K562 (cell line): ENCODE data around the gene FASN. TPM values are rescaled to one million over a fixed set of nuclear protein-coding genes. Genes with fewer than 3 reads are reported as not detected.

Source experiments
- DLX4 ChIP-seq: fragments of 250-450 bp; sonication (Bioruptor Pico); IDR thresholded peaks from 2 replicates; pipeline ENCODE4 v1.6.1; 2021; ENCODE audit warnings: mild to moderate bottlenecking
- GABPB1 ChIP-seq: sonication (generic); formaldehyde crosslinking; IDR thresholded peaks from 2 replicates; pipeline ENCODE4 v1.8.0; 2022; ENCODE audit warnings: mild to moderate bottlenecking, missing genetic modification reagents
- GTF2F1 ChIP-seq: IDR thresholded peaks from 2 replicates; pipeline ENCODE4 v1.6.1; 2011; ENCODE audit warnings: low read depth, low read length, improper control_type of control experiment
- HNRNPK ChIP-seq: fragments of 200-400 bp; formaldehyde crosslinking; IDR thresholded peaks from one replicate; pipeline ENCODE4 v1.6.1; 2018; ENCODE audit warnings: mild to moderate bottlenecking, low read depth, low read length; ENCODE audit not compliant: poor library complexity, severe bottlenecking
- NUFIP1 ChIP-seq: fragments of 450-650 bp; IDR thresholded peaks from 2 replicates; pipeline ENCODE4 v1.6.1; 2018; ENCODE audit not compliant: partially characterized antibody
- POLR2B ChIP-seq: fragments of 450-650 bp; IDR thresholded peaks from 2 replicates; pipeline ENCODE4 v1.6.1; 2018; ENCODE audit warnings: low read depth; ENCODE audit not compliant: partially characterized antibody
- SIN3A ChIP-seq, 2 experiments: fragments of 150-350 bp in 1 of 2; IDR thresholded peaks; 2 replicates each; pipeline ENCODE4 v1.6.1; 2011 to 2016; ENCODE audit warnings: borderline replicate concordance in 2 of 2, low read depth in 2 of 2, low read length in 2 of 2, mild to moderate bottlenecking in 2 of 2, moderate library complexity in 2 of 2; ENCODE audit not compliant: control insufficient read depth in 1 of 2
- SPI1 ChIP-seq: IDR thresholded peaks from 2 replicates; pipeline ENCODE4 v1.6.1; 2011; ENCODE audit warnings: low read depth, low read length, control low read depth, borderline replicate concordance
- SREBF2 ChIP-seq: sonication (generic); formaldehyde crosslinking; IDR thresholded peaks from 2 replicates; pipeline ENCODE4 v1.4.0; 2020; ENCODE audit warnings: mild to moderate bottlenecking, missing genetic modification reagents
- TARDBP ChIP-seq: fragments of 450-650 bp; IDR thresholded peaks from 2 replicates; pipeline ENCODE4 v1.6.1; 2016
- TRIM24 ChIP-seq, 2 experiments: fragments of 450-650 bp; IDR thresholded peaks; 2 replicates each; pipeline ENCODE4 v1.6.1; 2016
- TRIM25 ChIP-seq: fragments of 450-650 bp; IDR thresholded peaks from 2 replicates; pipeline ENCODE4 v1.7.0; 2016; ENCODE audit warnings: borderline replicate concordance
- U2AF2 ChIP-seq: fragments of 200-400 bp; formaldehyde crosslinking; optimal IDR thresholded peaks from 2 replicates; pipeline ENCODE3; 2017; ENCODE audit warnings: low read depth, mild to moderate bottlenecking, low read length
- XRCC3 ChIP-seq: fragments of 450-650 bp; IDR thresholded peaks from 2 replicates; pipeline ENCODE4 v1.6.1; 2017; ENCODE audit warnings: mild to moderate bottlenecking, moderate library complexity
- ZBTB2 ChIP-seq: fragments of 450-650 bp; IDR thresholded peaks from 2 replicates; pipeline ENCODE4 v1.6.1; 2016; ENCODE audit warnings: antibody characterized with exemption
- ZFP30 ChIP-seq: fragments of 250-450 bp; sonication (Bioruptor Pico); IDR thresholded peaks from 2 replicates; pipeline ENCODE4 v1.8.0; 2022; ENCODE audit warnings: moderate library complexity, mild to moderate bottlenecking, inconsistent platforms, borderline replicate concordance
- ZNF436 ChIP-seq: fragments of 250-450, 450-650 bp; sonication (Bioruptor Pico); formaldehyde crosslinking; IDR thresholded peaks from 2 replicates; pipeline ENCODE4 v1.7.0; 2020; ENCODE audit warnings: mild to moderate bottlenecking
- polyA plus RNA-seq, 8 experiments: library from polyadenylated mRNA; depleted of rRNA in 4 of 8; stranded (reverse) in 5 of 8; unstranded in 3 of 8; fragments of >200 nt; fragmentation: Nextera tagmentation in 2 of 8; fragmentation: Illumina TruSeq in 1 of 8; extraction: Ambion mirVana in 2 of 8; extraction: Trizol in 1 of 8; gene quantifications; 2 replicates each; pipeline versions ENCODE4 v1.2.1 to v1.2.3, GENCODE V29; 2011 to 2014; ENCODE audit warnings: inconsistent platforms in 1 of 8, missing spikeins in 1 of 8
- total RNA-seq, 7 experiments: library from RNA; depleted of rRNA in 6 of 7; stranded (reverse); fragments of >200 nt in 6 of 7; fragmentation: Illumina TruSeq in 2 of 7; extraction: Trizol in 2 of 7; gene quantifications; 2 replicates each; pipeline versions ENCODE4 v1.2.1 to v1.2.3, GENCODE V29; 2011 to 2021; ENCODE audit warnings: low replicate concordance in 1 of 7
- TF ChIP-seq, protein P1 (sequence below): fragments of 450-650 bp; formaldehyde crosslinking; IDR thresholded peaks from 2 replicates; pipeline ENCODE4 v1.4.0; 2020; ENCODE audit warnings: mild to moderate bottlenecking, moderate library complexity
- TF ChIP-seq, protein P2 (sequence below): sonication (generic); formaldehyde crosslinking; IDR thresholded peaks from 2 replicates; pipeline ENCODE4 v1.8.0; 2023; ENCODE audit warnings: mild to moderate bottlenecking, missing genetic modification reagents
- TF ChIP-seq, protein P3 (sequence below): conservative IDR thresholded peaks from 2 replicates; pipeline ENCODE4 v1.6.1; 2011; ENCODE audit warnings: low read depth, mild to moderate bottlenecking, low read length; ENCODE audit not compliant: control insufficient read depth

The FASN gene
- total and polyA plus RNA-seq, 9 of the 15 experiments (the other 6 are each of a cell fraction or from before 2014, with no cell fraction given) = 0.15 to 663 (median 49.9) TPM

- TF ChIP-seq, protein P1, sequence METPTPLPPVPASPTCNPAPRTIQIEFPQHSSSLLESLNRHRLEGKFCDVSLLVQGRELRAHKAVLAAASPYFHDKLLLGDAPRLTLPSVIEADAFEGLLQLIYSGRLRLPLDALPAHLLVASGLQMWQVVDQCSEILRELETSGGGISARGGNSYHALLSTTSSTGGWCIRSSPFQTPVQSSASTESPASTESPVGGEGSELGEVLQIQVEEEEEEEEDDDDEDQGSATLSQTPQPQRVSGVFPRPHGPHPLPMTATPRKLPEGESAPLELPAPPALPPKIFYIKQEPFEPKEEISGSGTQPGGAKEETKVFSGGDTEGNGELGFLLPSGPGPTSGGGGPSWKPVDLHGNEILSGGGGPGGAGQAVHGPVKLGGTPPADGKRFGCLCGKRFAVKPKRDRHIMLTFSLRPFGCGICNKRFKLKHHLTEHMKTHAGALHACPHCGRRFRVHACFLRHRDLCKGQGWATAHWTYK = peak; percentile 64; the same call in 1 of the 2 replicates
- TF ChIP-seq, protein P2, sequence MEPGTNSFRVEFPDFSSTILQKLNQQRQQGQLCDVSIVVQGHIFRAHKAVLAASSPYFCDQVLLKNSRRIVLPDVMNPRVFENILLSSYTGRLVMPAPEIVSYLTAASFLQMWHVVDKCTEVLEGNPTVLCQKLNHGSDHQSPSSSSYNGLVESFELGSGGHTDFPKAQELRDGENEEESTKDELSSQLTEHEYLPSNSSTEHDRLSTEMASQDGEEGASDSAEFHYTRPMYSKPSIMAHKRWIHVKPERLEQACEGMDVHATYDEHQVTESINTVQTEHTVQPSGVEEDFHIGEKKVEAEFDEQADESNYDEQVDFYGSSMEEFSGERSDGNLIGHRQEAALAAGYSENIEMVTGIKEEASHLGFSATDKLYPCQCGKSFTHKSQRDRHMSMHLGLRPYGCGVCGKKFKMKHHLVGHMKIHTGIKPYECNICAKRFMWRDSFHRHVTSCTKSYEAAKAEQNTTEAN (CRISPR knock-in tag) = no peak
- TF ChIP-seq TRIM25 = no peak
- TF ChIP-seq HNRNPK = no peak
- TF ChIP-seq TRIM24 (IDR thresholded peaks at IDR 0.05) = peak in 1 of 2 experiments; percentile 52; a peak in 1 of 4 replicates
- no peak for TF ChIP-seq ZNF436
- peak; percentile 31 for TF ChIP-seq NUFIP1
- TF ChIP-seq, protein P3, sequence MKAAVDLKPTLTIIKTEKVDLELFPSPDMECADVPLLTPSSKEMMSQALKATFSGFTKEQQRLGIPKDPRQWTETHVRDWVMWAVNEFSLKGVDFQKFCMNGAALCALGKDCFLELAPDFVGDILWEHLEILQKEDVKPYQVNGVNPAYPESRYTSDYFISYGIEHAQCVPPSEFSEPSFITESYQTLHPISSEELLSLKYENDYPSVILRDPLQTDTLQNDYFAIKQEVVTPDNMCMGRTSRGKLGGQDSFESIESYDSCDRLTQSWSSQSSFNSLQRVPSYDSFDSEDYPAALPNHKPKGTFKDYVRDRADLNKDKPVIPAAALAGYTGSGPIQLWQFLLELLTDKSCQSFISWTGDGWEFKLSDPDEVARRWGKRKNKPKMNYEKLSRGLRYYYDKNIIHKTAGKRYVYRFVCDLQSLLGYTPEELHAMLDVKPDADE = no peak
- TF ChIP-seq POLR2B = peak; percentile 97
- TF ChIP-seq ZFP30 (CRISPR knock-in tag) = no peak
- TF ChIP-seq SIN3A (IDR thresholded peaks at IDR 0.05; ENCODE audit: borderline replicate concordance in 2 of 2, control insufficient read depth in 1 of 2, low read depth in 2 of 2, low read length in 2 of 2) = peak in 1 of 2 experiments; percentile 77; a peak in 2 of 4 replicates
- no peak for TF ChIP-seq ZBTB2
- TF ChIP-seq GTF2F1 = 0 out of 2 replicates have a peak, but pooled peaks have one; percentile 78
- TF ChIP-seq U2AF2 = no peak
- TF ChIP-seq GABPB1 = peak; percentile 85
- TF ChIP-seq DLX4 = no peak
- no peak for TF ChIP-seq SREBF2 (CRISPR knock-in tag)
- TF ChIP-seq SPI1 = peak; percentile 39; the same call in 1 of the 2 replicates
- TF ChIP-seq XRCC3 = no peak
- peak; percentile 79; the same call in 1 of the 2 replicates for TF ChIP-seq TARDBP
Measured at GRCh38 chr17:82037092-82037888, 60.7 kb downstream of the FASN start, which contains the start of gene DCXR (continued).
